HG02763 (cell line): ENCODE results near the gene SCN8A.

Experiments used
- ATAC-seq: cut with Tn5 transposase; IDR thresholded peaks from one replicate; pipeline ENCODE4 v1.9.1; 2021; ENCODE audit warnings: mild to moderate bottlenecking, moderate library complexity; ENCODE audit not compliant: unreplicated experiment

SCN8A gene

GRCh38 chr12:51666696-51667095 is 75.7 kb downstream of the SCN8A start:
- no peak for ATAC-seq

- ATAC-seq: no peak
Measured at GRCh38 chr12:51667269-51667668, 76.2 kb downstream of the SCN8A start.

GRCh38 chr12:51669271-51669670 is 78.2 kb downstream of the SCN8A start:
- ATAC-seq: no peak

GRCh38 chr12:51669996-51670395 is 79.0 kb downstream of the SCN8A start:
- ATAC-seq: no peak

GRCh38 chr12:51672334-51672733 is 81.3 kb downstream of the SCN8A start:
- ATAC-seq: no peak

GRCh38 chr12:51675071-51675803 is 84.2 kb downstream of the SCN8A start:
- no peak for ATAC-seq

- no peak for ATAC-seq
Measured at GRCh38 chr12:51676875-51677274, 85.8 kb downstream of the SCN8A start.

- ATAC-seq: no peak
Measured at GRCh38 chr12:51677284-51677968, 86.4 kb downstream of the SCN8A start.

- no peak for ATAC-seq
Measured at GRCh38 chr12:51678086-51678724, 87.2 kb downstream of the SCN8A start.

- ATAC-seq: no peak
Measured at GRCh38 chr12:51682981-51683380, 91.9 kb downstream of the SCN8A start.

GRCh38 chr12:51683763-51684357 is 92.8 kb downstream of the SCN8A start:
- ATAC-seq: no peak

GRCh38 chr12:51686727-51687126 is 95.7 kb downstream of the SCN8A start:
- no peak for ATAC-seq

- ATAC-seq: no peak
Measured at GRCh38 chr12:51687177-51687576, 96.1 kb downstream of the SCN8A start.

GRCh38 chr12:51687614-51688013 is 96.6 kb downstream of the SCN8A start:
- ATAC-seq: no peak

GRCh38 chr12:51689983-51690382 is 99.0 kb downstream of the SCN8A start:
- no peak for ATAC-seq

GRCh38 chr12:51692016-51692415 is 101.0 kb downstream of the SCN8A start:
- no peak for ATAC-seq

GRCh38 chr12:51693569-51693968 is 102.5 kb downstream of the SCN8A start:
- ATAC-seq: no peak

- ATAC-seq: no peak
Measured at GRCh38 chr12:51694146-51694545, 103.1 kb downstream of the SCN8A start.

- no peak for ATAC-seq
Measured at GRCh38 chr12:51695241-51696010, 104.4 kb downstream of the SCN8A start.

GRCh38 chr12:51699219-51699618 is 108.2 kb downstream of the SCN8A start:
- no peak for ATAC-seq

- ATAC-seq: no peak
Measured at GRCh38 chr12:51700887-51701286, 109.9 kb downstream of the SCN8A start.
